PC-9 (cell line): Measurements from ENCODE around the gene RIMS4. TPM values are rescaled to one million over a fixed set of nuclear protein-coding genes. Genes with fewer than 3 reads are reported as not detected.

ENCODE experiments used
- BruUV-seq: library from RNA; stranded (reverse); fragments of 400-500 nt; replicated peaks from 2 replicates; lab custom pipeline; 2021; lab: Mats Ljungman, UMichigan
- CTCF ChIA-PET: fragments of 300-600 bp; sonication (Branson Sonifier 250); formaldehyde crosslinking; loops from one replicate; lab custom pipeline; 2022; ENCODE audit warnings: antibody characterized with exemption; lab: Charles Lee
- POLR2A ChIA-PET: fragments of 300-600 bp; sonication (Branson Sonifier 250); formaldehyde crosslinking; loops from one replicate; lab custom pipeline; 2022; ENCODE audit warnings: antibody characterized with exemption; ENCODE audit not compliant: unreplicated experiment; lab: Charles Lee
- DNase-seq, 2 experiments: peaks; one replicate each; pipeline versions ENCODE4 v3.0.0 to v3.0.0-alpha.2; 2015 to 2022; ENCODE audit warnings: mixed read lengths in 1 of 2
- H2AFZ ChIP-seq: fragments of 200-600 bp; sonication (generic); 2 replicates; pipeline ENCODE4 v1.8.1; 2017; ENCODE audit warnings: antibody characterized with exemption
- H3F3A ChIP-seq: fragments of 200-600 bp; sonication (generic); 2 replicates; pipeline ENCODE4 v1.8.1; 2017; ENCODE audit warnings: antibody characterized with exemption, mild to moderate bottlenecking, low read depth; ENCODE audit not compliant: insufficient read depth
- H3K27ac ChIP-seq: fragments of 200-600 bp; sonication (generic); 2 replicates; pipeline ENCODE4 v1.6.1; 2016; ENCODE audit warnings: mixed run types
- H3K27me3 ChIP-seq: fragments of 200-600 bp; sonication (generic); 2 replicates; pipeline ENCODE4 v1.6.1; 2016; ENCODE audit warnings: low read depth, mixed run types; ENCODE audit not compliant: insufficient read depth
- H3K36me3 ChIP-seq: fragments of 200-600 bp; sonication (generic); 2 replicates; pipeline ENCODE4 v1.6.1; 2016; ENCODE audit warnings: low read depth, mixed run types
- H3K4me1 ChIP-seq: fragments of 200-600 bp; sonication (generic); replicated peaks from 2 replicates; pipeline ENCODE4 v1.6.1; 2016; ENCODE audit warnings: mixed run types; ENCODE audit not compliant: insufficient read depth
- H3K4me2 ChIP-seq: fragments of 200-600 bp; sonication (generic); 2 replicates; pipeline ENCODE4 v1.6.1; 2017; ENCODE audit warnings: mixed run types
- H3K4me3 ChIP-seq: fragments of 200-600 bp; sonication (generic); 2 replicates; pipeline ENCODE4 v1.6.1; 2016; ENCODE audit warnings: mixed run types
- H3K79me2 ChIP-seq: fragments of 200-600 bp; sonication (generic); 2 replicates; pipeline ENCODE4 v1.6.1; 2017; ENCODE audit warnings: low read depth, mixed run types
- H3K9me2 ChIP-seq: fragments of 200-600 bp; sonication (generic); 2 replicates; pipeline ENCODE4 v1.8.1; 2017; ENCODE audit warnings: mild to moderate bottlenecking; ENCODE audit not compliant: insufficient read depth
- H3K9me3 ChIP-seq: fragments of 200-600 bp; sonication (generic); 2 replicates; pipeline ENCODE4 v1.8.1; 2016; ENCODE audit warnings: low read depth; ENCODE audit not compliant: insufficient read depth
- H4K20me1 ChIP-seq: fragments of 200-600 bp; sonication (generic); 2 replicates; pipeline ENCODE4 v1.8.1; 2017; ENCODE audit not compliant: insufficient read depth
- CTCF ChIP-seq: fragments of 200-600 bp; sonication (generic); conservative IDR thresholded peaks from 2 replicates; pipeline ENCODE4 v1.6.1; 2017; ENCODE audit warnings: mixed run types, antibody characterized with exemption, mild to moderate bottlenecking, moderate library complexity
- EZH2 ChIP-seq: fragments of 200-600 bp; sonication (generic); IDR thresholded peaks from 2 replicates; pipeline ENCODE4 v1.8.0; 2017; ENCODE audit warnings: antibody characterized with exemption, low read depth
- intact Hi-C: fragments of 100-400 bp; cut with micrococcal nuclease; formaldehyde crosslinking; loops from one replicate; pipeline ENCODE4 v1.10.0; 2022; ENCODE audit not compliant: unreplicated experiment
- total RNA-seq: library from RNA; stranded (reverse); gene quantifications from 2 replicates; pipeline ENCODE4 v1.2.3, GENCODE V29; 2021

Gene RIMS4
- total RNA-seq, 1 experiment from 2014 or later, result 0.13 TPM

GRCh38 chr20:44723798-44724362, 86.5 kb downstream of the RIMS4 start:
- peaks cover 30% of the 10 kb centered on the region for H3K4me1 ChIP-seq
- POLR2A ChIA-PET, result no interaction called here

DNA sequence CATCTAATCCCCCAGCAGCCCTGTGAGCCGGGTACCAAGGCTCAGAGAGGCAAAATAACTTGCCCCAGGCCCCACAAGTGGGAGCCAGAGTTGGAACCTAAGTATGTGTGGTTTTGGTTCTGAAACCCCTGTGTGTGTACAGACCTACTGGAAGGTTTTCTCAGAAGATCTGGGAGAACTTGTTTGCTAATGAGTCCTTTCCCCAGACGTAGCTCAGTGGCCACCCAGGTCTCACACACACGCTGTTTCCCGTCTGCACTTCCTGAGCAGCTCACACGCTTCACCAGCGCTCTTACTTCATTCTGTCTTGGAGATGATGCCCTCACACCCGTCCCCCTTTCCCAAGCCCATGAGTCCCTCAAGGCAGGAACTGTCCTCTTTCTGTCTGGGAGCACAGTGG, 87.0 kb downstream of the RIMS4 start:
- H3K4me3 ChIP-seq, result no peak overlapping the region
- H3K27ac ChIP-seq, result no peak overlapping the region
- H3K9me2 ChIP-seq, result no peaks in the 10 kb centered on the region
- peaks cover 27% of the 10 kb centered on the region for H3K4me1 ChIP-seq
- intact Hi-C loops, result no loop called here
- BruUV-seq, result no TSS peak
- no peak for TF ChIP-seq EZH2
- no peak for TF ChIP-seq CTCF
- peaks cover 28% of the 10 kb centered on the region for H3F3A ChIP-seq
- H3K27me3 ChIP-seq, result no peaks in the 10 kb centered on the region
- H3K9me3 ChIP-seq, result no peaks in the 10 kb centered on the region
- H3K79me2 ChIP-seq, result no peaks in the 10 kb centered on the region
- no peak overlapping the region for H3K4me2 ChIP-seq
- ChIA-PET POLR2A (no interaction called here), CTCF (no interaction called here)
- no peaks in the 10 kb centered on the region for H4K20me1 ChIP-seq
- DNase-seq, result no peak
- no peak overlapping the region for H2AFZ ChIP-seq
- H3K36me3 ChIP-seq, result no peaks in the 10 kb centered on the region

More at GRCh38 chr20:44723798-44724362, 86.5 kb downstream of the RIMS4 start:
- Histone ChIP-seq H3K27me3 (no peaks in the 10 kb centered on the region), H3K9me3 (no peaks in the 10 kb centered on the region), H3K79me2 (no peaks in the 10 kb centered on the region), H3K4me2 (no peak overlapping the region), H3K4me3 (no peak overlapping the region), H3F3A (peaks cover 32% of the 10 kb centered on the region), H4K20me1 (no peaks in the 10 kb centered on the region), H2AFZ (no peak overlapping the region), H3K27ac (no peak overlapping the region), H3K36me3 (no peaks in the 10 kb centered on the region), H3K9me2 (no peaks in the 10 kb centered on the region)
- TF ChIP-seq CTCF (no peak), EZH2 (no peak)
- BruUV-seq, result no TSS peak
- CTCF ChIA-PET, result no interaction called here
- DNase-seq, result no peak
- intact Hi-C loops, result no loop called here

GRCh38 chr20:44722990-44723389, 87.4 kb downstream of the RIMS4 start:
- intact Hi-C loops, result no loop called here
- POLR2A ChIA-PET, result no interaction called here

More at GRCh38 chr20:44722990-44723389, 87.4 kb downstream of the RIMS4 start:
- H3F3A ChIP-seq, result peaks cover 24% of the 10 kb centered on the region
- peaks cover 23% of the 10 kb centered on the region for H3K4me1 ChIP-seq
- no peak overlapping the region for H3K27ac ChIP-seq
- CTCF ChIA-PET, result no interaction called here
- no peaks in the 10 kb centered on the region for H3K79me2 ChIP-seq
- BruUV-seq, result no TSS peak
- H3K4me2 ChIP-seq, result no peak overlapping the region
- H4K20me1 ChIP-seq, result no peaks in the 10 kb centered on the region
- no peak for DNase-seq
- H3K36me3 ChIP-seq, result no peaks in the 10 kb centered on the region
- no peaks in the 10 kb centered on the region for H3K9me2 ChIP-seq
- TF ChIP-seq CTCF, result no peak
- TF ChIP-seq EZH2, result no peak
- H3K4me3 ChIP-seq, result no peak overlapping the region
- H3K27me3 ChIP-seq, result no peaks in the 10 kb centered on the region
- no peak overlapping the region for H2AFZ ChIP-seq
- no peaks in the 10 kb centered on the region for H3K9me3 ChIP-seq
